PC-9 (cell line): ENCODE data around the gene SLC4A2. TPM values are rescaled to one million over a fixed set of nuclear protein-coding genes. Genes with fewer than 3 reads are reported as not detected.

Experiments
- BruUV-seq: library from RNA; stranded (reverse); fragments of 400-500 nt; replicated peaks from 2 replicates; lab custom pipeline; 2021; lab: Mats Ljungman, UMichigan
- CTCF ChIA-PET: fragments of 300-600 bp; sonication (Branson Sonifier 250); formaldehyde crosslinking; loops from one replicate; lab custom pipeline; 2022; ENCODE audit warnings: antibody characterized with exemption; lab: Charles Lee
- POLR2A ChIA-PET: fragments of 300-600 bp; sonication (Branson Sonifier 250); formaldehyde crosslinking; loops from one replicate; lab custom pipeline; 2022; ENCODE audit warnings: antibody characterized with exemption; ENCODE audit not compliant: unreplicated experiment; lab: Charles Lee
- DNase-seq, 2 experiments: peaks; one replicate each; pipeline versions ENCODE4 v3.0.0 to v3.0.0-alpha.2; 2015 to 2022; ENCODE audit warnings: mixed read lengths in 1 of 2
- H2AFZ ChIP-seq: fragments of 200-600 bp; sonication (generic); 2 replicates; pipeline ENCODE4 v1.8.1; 2017; ENCODE audit warnings: antibody characterized with exemption
- H3F3A ChIP-seq: fragments of 200-600 bp; sonication (generic); 2 replicates; pipeline ENCODE4 v1.8.1; 2017; ENCODE audit warnings: antibody characterized with exemption, mild to moderate bottlenecking, low read depth; ENCODE audit not compliant: insufficient read depth
- H3K27ac ChIP-seq: fragments of 200-600 bp; sonication (generic); 2 replicates; pipeline ENCODE4 v1.6.1; 2016; ENCODE audit warnings: mixed run types
- H3K27me3 ChIP-seq: fragments of 200-600 bp; sonication (generic); 2 replicates; pipeline ENCODE4 v1.6.1; 2016; ENCODE audit warnings: low read depth, mixed run types; ENCODE audit not compliant: insufficient read depth
- H3K36me3 ChIP-seq: fragments of 200-600 bp; sonication (generic); 2 replicates; pipeline ENCODE4 v1.6.1; 2016; ENCODE audit warnings: low read depth, mixed run types
- H3K4me1 ChIP-seq: fragments of 200-600 bp; sonication (generic); replicated peaks from 2 replicates; pipeline ENCODE4 v1.6.1; 2016; ENCODE audit warnings: mixed run types; ENCODE audit not compliant: insufficient read depth
- H3K4me2 ChIP-seq: fragments of 200-600 bp; sonication (generic); 2 replicates; pipeline ENCODE4 v1.6.1; 2017; ENCODE audit warnings: mixed run types
- H3K4me3 ChIP-seq: fragments of 200-600 bp; sonication (generic); 2 replicates; pipeline ENCODE4 v1.6.1; 2016; ENCODE audit warnings: mixed run types
- H3K79me2 ChIP-seq: fragments of 200-600 bp; sonication (generic); 2 replicates; pipeline ENCODE4 v1.6.1; 2017; ENCODE audit warnings: low read depth, mixed run types
- H3K9me2 ChIP-seq: fragments of 200-600 bp; sonication (generic); 2 replicates; pipeline ENCODE4 v1.8.1; 2017; ENCODE audit warnings: mild to moderate bottlenecking; ENCODE audit not compliant: insufficient read depth
- H3K9me3 ChIP-seq: fragments of 200-600 bp; sonication (generic); 2 replicates; pipeline ENCODE4 v1.8.1; 2016; ENCODE audit warnings: low read depth; ENCODE audit not compliant: insufficient read depth
- H4K20me1 ChIP-seq: fragments of 200-600 bp; sonication (generic); 2 replicates; pipeline ENCODE4 v1.8.1; 2017; ENCODE audit not compliant: insufficient read depth
- CTCF ChIP-seq: fragments of 200-600 bp; sonication (generic); conservative IDR thresholded peaks from 2 replicates; pipeline ENCODE4 v1.6.1; 2017; ENCODE audit warnings: mixed run types, antibody characterized with exemption, mild to moderate bottlenecking, moderate library complexity
- EZH2 ChIP-seq: fragments of 200-600 bp; sonication (generic); IDR thresholded peaks from 2 replicates; pipeline ENCODE4 v1.8.0; 2017; ENCODE audit warnings: antibody characterized with exemption, low read depth
- intact Hi-C: fragments of 100-400 bp; cut with micrococcal nuclease; formaldehyde crosslinking; loops from one replicate; pipeline ENCODE4 v1.10.0; 2022; ENCODE audit not compliant: unreplicated experiment
- total RNA-seq: library from RNA; stranded (reverse); gene quantifications from 2 replicates; pipeline ENCODE4 v1.2.3, GENCODE V29; 2021

The SLC4A2 gene
- total RNA-seq, 1 experiment from 2014 or later = 245 TPM

- intact Hi-C loops = no loop called here
- Histone ChIP-seq H3K36me3 (peaks cover 18% of the 10 kb centered on the region), H3K79me2 (peaks cover 42% of the 10 kb centered on the region)
These were observed 5.1 kb downstream of the SLC4A2 start for GRCh38 chr7:151064454-151064853.

GRCh38 chr7:151064993-151065392 is 5.6 kb downstream of the SLC4A2 start:
- Histone ChIP-seq H4K20me1 (peaks cover 23% of the 10 kb centered on the region), H2AFZ (no peak overlapping the region), H3K4me3 (no peak overlapping the region), H3F3A (peaks cover 28% of the 10 kb centered on the region; the same call in 1 of the 2 replicates), H3K27me3 (no peaks in the 10 kb centered on the region), H3K4me2 (no peak overlapping the region), H3K9me3 (no peaks in the 10 kb centered on the region), H3K27ac (no peak overlapping the region), H3K4me1 (peaks cover 36% of the 10 kb centered on the region), H3K36me3 (peaks cover 21% of the 10 kb centered on the region), H3K79me2 (peaks cover 37% of the 10 kb centered on the region), H3K9me2 (no peaks in the 10 kb centered on the region)
- DNase-seq = no peak
- TF ChIP-seq CTCF (no peak), EZH2 (no peak)
- BruUV-seq = no TSS peak
- ChIA-PET CTCF (no interaction called here), POLR2A (no interaction called here)
- intact Hi-C loops = no loop called here

More at GRCh38 chr7:151064454-151064853, 5.1 kb downstream of the SLC4A2 start:
- BruUV-seq = no TSS peak
- CTCF ChIA-PET = no interaction called here
- Histone ChIP-seq H3K9me2 (no peaks in the 10 kb centered on the region), H3K9me3 (no peaks in the 10 kb centered on the region), H3K4me1 (peaks cover 36% of the 10 kb centered on the region), H4K20me1 (peaks cover 23% of the 10 kb centered on the region), H3K27me3 (no peaks in the 10 kb centered on the region), H3F3A (peaks cover 28% of the 10 kb centered on the region; the same call in 1 of the 2 replicates), H3K4me3 (no peak overlapping the region), H3K27ac (no peak overlapping the region), H3K4me2 (no peak overlapping the region), H2AFZ (no peak overlapping the region)
- DNase-seq = no peak
- no peak for TF ChIP-seq EZH2
- TF ChIP-seq CTCF = no peak
- POLR2A ChIA-PET = no interaction called here

- Histone ChIP-seq H3F3A (peaks cover 28% of the 10 kb centered on the region; the same call in 1 of the 2 replicates), H3K27me3 (no peaks in the 10 kb centered on the region), H3K79me2 (peaks cover 32% of the 10 kb centered on the region), H2AFZ (no peak overlapping the region), H3K9me3 (no peaks in the 10 kb centered on the region), H3K4me1 (peaks cover 33% of the 10 kb centered on the region), H3K4me3 (no peak overlapping the region), H3K36me3 (peaks cover 21% of the 10 kb centered on the region), H3K27ac (no peak overlapping the region), H3K4me2 (no peak overlapping the region), H3K9me2 (no peaks in the 10 kb centered on the region), H4K20me1 (peaks cover 23% of the 10 kb centered on the region)
- CTCF ChIA-PET = no interaction called here
- POLR2A ChIA-PET = no interaction called here
- intact Hi-C loops = no loop called here
- TF ChIP-seq CTCF = no peak
- no peak for DNase-seq
- no TSS peak for BruUV-seq
These were observed 6.1 kb downstream of the SLC4A2 start for GRCh38 chr7:151065516-151065915.
